GM19238 (cell line): ENCODE data around the gene MORF4L1.
"Not testable (repeated sequence)": the region's sequence is repeated elsewhere in the genome, so short reads cannot be mapped to it uniquely, and the experiment has no call there.

ENCODE experiments used
- DNase-seq: peaks from one replicate; pipeline ENCODE4 v3.0.0; 2011; ENCODE audit warnings: low spot score; ENCODE audit not compliant: insufficient read length

The MORF4L1 gene

DNA sequence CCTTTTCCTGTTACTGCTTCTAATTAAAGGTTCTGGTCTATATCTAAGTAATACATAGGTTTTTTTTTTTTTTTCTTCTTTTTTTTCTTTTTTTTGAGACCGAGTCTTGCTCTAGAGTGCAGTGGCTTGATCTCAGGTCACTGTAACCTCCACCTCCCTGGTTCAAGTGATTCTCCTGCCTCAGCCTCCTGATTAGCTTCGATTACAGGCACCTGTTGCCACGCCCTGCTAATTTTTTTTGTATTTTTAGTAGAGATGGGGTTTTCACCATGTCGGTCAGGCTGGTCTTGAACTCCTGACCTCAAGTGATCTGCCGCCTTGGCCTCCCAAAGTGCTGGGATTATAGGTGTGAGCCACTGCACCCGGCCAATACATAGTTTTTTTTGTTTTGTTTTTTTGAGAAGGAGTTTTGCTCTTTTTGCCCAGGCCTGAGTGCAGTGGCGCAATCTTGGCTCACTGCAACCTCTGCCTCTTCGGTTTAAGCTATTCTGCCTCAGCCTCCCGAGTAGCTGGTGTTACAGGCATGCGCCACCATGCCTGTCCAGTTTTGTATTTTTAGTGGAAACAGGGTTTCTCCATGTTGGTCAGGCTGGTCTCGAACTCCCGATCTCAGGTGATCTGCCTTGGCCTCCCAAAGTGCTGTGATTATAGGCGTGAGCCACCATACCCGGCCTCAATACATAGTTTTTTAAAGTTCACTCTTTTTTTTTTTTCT lies 28.3 kb downstream of the MORF4L1 start:
- not testable (repeated sequence) for DNase-seq

DNA sequence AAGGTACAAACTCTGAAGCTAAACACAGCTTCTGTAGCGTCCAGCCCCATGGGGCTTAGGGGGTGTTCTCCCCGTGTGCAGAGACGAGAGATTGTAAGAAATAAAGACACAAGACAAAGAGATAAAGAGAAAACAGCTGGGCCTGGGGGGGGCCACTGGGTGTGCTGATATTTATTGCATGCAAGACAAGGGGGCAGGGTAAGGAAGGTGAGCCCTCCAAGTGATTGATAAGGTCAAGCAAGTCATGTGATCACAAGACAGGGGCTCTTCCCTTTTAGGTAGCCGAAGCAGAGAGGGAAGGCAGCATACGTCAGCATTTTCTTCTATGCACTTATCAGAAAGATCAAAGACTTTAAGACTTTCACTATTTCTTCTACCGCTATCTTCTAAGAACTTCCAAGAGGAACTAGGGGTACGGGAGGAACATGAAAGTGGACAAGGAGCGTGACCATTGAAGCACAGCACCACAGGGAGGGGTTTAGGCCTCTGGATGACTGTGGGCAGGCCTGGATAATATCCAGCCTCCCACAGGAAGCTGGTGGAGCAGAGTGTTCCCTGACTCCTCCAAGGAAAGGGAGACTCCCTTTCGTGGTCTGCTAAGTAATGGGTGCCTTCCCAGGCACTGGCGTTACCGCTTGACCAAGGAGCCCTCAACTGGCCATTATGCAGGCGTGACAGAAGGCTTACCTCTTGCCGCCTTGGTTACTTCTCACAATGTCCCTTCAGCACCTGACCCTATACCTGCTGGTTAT lies 29.8 kb downstream of the MORF4L1 start:
- DNase-seq: not testable (repeated sequence)

DNA sequence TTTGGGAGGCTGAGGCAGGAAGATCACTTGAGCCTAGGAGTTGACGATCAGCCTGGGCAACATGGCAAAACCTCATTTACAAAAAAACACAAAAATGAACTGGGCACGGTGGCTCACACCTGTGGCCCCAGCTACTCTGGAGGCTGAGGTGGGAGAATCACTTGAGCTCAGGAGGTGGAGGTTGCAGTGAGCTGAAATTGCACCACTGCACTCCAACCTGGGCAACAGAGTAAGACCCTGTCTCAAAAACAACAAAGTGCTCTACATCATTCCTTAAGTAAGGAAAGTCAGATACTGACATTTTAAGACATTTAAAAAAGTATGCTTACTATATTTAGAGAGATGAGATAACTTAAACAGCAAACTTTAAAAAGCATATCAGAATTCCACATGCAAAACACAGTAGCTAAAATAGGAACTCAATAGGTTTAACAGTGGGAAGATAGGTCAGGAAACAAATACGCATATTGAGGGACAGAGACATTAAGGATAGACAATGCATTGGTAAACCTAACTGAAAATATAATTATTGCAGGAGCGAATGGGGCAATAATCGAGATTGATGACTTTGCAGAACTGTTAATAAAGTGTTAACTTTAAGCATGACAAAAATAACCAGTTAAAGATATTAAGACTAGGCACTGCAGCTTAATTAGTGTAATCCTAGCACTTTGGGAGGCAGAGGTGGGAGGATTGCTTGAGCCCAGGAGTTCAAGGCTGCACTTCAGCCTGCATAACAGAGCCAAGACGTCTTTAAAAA lies 32.1 kb downstream of the MORF4L1 start:
- DNase-seq: no peak

DNA sequence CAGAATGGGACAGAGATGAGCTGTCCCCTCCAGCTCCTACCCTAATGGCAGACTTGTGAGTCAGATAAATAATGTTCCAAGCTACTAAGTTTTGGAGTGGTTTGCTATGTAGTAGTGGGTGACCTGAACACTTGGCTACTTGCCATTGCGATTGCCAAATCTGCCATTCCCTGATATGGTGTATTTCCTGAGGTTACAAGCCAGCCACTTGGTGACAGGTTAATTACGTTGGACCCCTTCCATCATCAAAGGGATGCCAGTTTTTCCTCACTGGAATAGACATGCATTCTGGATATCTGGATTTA lies 33.6 kb downstream of the MORF4L1 start:
- no peak for DNase-seq

DNA sequence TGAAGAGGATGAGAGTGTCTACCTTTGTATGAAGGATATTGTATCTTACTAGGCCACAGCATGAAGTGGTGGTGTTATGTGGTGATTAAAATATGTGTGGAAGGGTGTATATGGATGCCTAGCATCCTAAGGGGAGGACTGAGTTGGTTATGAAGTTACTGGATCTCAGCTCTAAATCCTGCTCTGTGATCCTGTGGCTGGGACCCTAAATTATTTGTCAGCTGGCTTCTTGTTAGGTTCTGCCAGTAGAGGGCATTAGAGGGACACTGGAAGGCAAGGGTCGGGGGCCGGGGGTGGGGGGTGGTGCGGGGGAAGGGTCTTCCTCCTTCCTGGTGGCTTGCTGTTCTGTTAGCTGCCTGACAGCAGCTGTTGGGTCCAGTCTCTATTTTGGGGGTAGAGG lies 34.9 kb downstream of the MORF4L1 start:
- no peak for DNase-seq

DNA sequence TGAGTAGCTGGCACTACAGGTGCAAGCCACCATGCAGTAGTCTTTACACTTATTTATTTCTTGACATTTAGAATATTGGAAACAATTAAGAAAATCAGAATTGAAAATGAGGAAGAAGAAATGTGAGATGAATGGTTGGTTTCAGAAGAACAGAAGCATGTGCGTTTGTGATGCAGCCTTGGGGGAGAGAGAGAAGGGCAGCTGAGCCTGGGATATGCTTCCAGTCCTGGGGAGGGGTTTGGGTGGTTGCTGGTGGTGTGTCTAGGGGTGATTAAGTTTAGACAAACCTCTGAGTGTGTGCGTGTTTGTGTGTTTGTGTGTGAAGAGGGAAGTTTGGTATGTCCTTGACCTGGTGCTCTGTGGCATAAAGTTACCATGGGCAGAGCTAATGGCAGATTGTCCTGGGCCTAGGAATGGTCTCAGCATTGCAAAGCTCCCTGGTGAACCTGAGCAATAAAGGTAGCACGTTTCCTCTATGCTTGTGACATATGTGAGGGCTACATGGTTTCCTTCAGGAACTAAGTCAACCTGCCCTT lies 36.5 kb downstream of the MORF4L1 start:
- no peak for DNase-seq

DNA sequence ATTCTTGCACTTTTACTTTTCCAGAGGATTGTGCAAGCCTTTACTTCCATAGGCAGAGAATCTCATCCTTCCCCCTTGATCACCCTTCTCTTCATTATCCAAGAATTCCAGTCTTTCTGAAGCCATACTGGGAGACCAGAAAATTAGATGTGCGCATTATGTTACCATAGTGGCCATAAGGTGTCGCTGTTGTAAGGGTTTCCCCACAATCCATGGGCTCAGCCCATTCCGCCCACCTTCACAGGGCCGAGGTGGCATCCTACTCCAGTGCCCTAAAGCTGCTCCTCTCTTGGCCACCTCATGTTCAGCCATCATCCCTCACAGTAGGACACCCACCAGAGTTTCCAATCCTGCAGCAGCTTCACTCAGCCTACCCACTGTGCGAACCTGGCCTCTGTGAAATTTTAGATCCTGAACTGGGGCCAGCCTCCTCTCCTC lies 37.1 kb downstream of the MORF4L1 start:
- DNase-seq: no peak

DNA sequence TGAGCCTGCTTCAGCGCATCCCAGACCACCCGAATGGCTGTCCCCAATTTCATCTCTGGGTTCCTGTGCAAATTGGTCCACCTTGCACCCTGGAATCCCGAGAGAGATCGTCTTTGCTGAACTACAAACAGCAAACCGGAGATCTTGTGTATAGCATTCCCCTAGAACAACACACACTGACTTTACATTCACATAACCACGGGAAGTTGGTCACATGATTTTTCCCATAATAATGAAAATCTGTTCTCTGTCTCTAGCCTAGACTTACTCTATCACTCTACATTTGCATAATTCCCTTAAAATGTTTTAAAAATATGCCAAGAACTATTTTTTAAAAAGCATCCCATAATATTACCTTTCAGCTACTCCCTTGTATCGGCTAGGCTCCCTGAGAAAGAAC lies 37.6 kb downstream of the MORF4L1 start:
- no peak for DNase-seq

DNA sequence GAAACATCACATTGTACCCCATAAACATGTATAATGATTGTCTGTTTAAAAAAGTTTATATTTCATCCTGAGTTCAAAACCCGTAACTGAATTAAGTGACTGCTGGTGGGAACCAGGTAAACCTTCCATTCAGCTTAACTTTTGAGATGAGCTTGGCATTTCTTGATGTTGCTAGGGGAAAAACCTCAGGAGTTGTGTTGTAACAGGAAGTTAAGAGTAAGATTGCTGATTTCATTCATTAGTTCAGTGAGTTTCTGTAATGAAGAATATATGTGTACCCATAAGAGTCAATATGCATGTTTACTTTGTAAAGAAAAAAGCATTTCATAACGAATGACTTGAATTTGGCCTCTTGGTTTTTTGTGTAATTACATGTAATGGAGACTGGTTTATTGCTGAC lies 39.6 kb downstream of the MORF4L1 start:
- no peak for DNase-seq

DNA sequence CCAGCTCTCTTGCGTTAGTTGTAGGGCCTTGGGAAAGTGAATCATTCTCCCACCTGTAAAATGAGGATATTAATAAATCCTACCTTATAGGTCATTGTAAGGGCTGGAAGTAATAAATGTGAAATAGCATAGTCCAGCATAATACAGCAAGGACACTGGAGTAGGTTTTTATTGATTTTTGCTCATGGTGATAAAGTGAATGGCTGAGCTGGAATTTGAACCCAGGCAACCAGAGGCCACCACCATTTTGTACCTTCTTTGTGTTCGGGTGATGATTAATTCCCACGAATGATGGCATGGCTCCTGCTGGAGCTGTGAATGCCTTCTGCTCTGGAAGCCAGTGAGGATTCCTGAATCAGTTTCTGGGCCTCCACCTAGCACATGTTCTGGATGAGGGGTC lies 40.3 kb downstream of the MORF4L1 start:
- DNase-seq: no peak

DNA sequence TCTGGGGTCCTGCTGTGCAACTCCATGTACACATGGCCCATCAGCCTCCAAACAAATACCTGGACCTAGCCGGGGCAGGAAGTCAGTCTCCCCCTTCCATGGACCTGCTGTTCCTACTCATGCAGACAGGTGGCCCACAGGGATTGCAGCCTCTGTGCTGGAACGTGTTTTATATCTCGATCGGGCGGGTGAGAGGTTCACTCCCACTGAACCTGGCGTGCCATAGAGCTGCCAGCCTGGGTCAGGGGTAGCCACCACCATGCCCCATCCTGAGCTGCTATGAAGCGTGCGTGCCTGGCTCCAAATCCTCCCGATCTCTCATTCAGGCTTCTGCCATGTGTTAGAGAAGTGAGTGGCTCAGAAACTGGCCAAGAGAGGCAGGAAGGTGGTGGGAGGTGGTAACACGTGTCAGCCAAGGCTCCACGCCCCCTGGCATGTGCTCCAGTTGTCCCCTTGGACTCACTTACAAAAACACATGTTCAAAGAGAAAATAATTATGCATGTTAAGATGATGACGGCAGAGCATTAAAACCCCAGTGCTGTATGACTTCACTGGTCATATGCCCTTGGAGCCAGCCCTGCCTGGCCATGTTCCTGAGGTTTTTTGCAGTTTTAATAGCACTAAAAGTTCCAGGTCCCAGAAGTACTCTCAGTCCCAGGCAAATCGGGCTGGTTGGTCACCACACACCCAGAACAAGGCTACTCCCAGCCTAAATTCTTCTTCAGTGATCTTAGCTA lies 41.5 kb downstream of the MORF4L1 start:
- DNase-seq: no peak

DNA sequence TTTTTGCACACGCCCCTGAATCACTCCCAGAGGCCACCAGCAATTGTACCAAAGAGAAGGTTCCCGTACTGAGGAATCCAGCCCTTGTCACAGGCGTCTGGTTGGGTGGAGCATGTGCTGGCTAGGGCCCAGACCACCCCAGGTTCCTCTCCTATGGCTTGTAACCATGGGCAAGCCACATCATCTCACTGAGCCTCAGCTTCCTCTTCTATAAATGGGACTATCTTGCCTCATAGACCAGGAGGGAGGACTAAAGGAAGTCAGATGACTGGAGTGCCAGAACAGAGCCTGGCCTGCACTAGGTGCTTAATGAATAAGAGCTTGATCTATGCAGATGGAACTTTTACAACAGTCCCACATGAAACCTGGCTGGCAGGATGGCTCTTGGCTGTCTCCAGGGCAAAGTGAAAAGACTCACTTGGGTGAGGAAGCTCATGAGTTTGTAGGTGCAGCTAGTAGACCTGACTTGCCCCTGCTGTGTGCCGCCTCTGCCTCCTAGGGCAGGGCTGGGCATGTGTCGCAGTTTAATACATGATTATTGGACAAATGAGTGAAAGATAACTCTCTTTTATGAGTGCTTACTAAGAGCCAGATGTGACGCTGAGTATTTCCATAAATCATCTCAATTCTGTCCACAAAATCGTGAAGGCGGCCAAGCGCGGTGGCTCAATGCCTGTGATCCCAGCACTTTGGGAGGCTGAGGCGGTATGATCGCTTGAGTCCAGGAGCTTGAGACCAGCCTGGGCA lies 42.8 kb downstream of the MORF4L1 start:
- DNase-seq: no peak

DNA sequence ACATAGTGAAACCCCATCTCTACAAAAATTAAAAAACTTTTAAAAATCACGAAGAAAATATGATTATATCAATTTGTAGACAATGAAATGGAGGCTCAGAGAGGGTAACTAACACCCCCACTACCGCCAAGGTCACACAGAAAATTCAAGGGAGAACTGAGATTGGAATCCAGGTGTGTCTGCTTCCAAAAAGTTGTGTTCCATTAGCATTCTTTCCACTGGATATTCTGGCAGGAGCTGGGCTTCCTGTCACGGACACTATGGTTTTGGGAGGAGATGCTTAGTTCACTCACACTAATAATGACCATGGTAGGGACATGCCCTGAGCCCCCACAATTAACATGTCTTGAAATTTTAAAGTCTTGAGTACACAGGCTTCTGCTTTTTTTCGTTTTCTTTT lies 43.4 kb downstream of the MORF4L1 start:
- DNase-seq: no peak

DNA sequence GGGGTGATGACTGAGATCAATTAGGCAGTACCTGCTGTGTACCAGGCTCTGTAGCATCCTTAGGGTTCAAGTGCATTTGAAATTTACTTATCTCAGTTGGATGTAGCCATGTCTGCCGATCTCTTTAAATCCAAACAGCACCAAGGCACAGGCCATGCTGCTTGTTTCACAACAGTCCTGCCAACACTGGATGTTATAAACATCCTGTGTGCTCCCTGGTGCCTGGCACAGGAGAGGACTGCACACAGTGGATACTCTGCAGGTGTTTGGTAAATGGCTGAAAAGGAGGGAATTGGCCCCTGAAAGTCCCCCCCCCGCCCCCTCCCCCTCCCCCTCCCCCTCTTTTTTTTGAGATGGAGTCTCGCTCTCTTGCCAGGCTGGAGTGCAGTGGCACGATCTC lies 45.2 kb downstream of the MORF4L1 start:
- no peak for DNase-seq

DNA sequence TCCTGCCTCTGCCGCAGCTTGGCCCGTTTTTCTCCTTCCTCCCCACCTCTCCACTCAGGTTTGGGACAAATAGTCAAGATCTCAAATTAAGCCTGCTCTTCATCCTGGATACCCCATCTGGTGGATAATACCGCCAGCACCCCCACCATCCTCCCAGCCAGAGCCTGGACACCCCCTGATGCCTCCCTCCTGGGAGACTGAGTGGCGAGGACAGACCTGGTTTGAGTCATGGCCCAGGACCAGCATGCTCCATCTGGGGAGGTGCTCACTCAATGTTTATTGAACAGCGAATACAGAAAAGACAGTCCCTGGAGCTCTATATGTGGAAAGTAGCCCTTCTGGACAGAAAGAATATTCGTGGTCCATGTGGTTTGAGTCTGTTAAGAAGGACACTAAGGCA lies 48.8 kb downstream of the MORF4L1 start:
- DNase-seq: no peak

DNA sequence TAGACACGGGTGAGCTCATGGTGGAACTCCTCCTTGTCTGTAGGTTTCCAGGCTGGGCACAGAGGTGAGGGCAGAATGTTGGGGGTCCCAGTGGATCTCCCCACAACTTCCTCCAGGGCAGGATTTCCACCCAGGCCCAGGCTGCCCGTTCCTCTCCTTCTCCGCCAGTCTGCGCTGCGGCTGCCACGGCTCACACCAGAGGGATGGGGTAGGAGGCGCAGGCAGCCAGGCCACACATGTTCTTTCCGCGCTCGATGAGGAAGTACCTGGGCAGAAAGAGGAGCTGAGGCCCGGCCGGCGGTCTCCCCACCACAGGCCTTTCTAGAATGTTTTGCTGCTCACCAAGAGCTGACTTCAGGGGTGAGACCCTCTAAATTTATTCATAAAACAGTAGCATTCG lies 49.2 kb downstream of the MORF4L1 start:
- no peak for DNase-seq

DNA sequence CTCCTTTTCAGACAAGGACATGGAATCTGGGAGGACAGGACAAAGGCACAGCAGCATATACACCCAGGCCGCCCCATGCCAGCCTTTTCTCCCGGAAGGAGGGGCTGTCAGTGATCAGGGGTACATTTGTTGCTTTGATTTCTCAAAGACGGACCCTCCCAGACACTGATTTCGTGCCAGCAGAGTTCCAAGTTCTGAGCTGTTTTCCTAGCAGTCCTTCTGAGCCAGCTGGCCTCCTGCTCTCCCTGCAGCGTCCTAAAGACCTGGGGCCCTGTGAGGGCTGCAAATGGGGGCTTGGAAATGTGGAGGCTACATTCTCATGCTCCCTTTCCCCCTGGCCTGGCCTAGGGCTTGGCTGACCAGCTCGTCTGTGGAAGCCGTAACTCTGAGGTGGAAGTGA lies 49.8 kb downstream of the MORF4L1 start:
- no peak for DNase-seq

DNA sequence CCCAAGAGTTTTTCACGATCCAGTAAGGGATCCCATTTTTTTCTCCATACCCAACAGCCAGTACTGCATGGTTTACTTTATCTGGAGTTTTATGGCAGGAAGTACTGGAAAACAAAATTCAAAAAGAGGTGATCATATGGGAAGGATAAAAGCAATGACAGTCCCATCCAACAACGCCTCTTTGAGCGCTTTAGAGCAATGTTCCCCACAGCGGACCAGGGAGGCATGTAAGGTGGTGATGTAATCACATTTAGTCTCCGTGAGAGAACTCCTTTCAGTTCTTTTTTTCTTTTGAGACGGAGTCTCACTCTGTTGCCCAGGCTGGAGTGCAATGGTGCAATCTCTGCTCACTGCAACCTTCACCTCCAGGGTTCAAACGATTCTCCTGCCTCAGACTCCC lies 50.3 kb downstream of the MORF4L1 start:
- DNase-seq: no peak

DNA sequence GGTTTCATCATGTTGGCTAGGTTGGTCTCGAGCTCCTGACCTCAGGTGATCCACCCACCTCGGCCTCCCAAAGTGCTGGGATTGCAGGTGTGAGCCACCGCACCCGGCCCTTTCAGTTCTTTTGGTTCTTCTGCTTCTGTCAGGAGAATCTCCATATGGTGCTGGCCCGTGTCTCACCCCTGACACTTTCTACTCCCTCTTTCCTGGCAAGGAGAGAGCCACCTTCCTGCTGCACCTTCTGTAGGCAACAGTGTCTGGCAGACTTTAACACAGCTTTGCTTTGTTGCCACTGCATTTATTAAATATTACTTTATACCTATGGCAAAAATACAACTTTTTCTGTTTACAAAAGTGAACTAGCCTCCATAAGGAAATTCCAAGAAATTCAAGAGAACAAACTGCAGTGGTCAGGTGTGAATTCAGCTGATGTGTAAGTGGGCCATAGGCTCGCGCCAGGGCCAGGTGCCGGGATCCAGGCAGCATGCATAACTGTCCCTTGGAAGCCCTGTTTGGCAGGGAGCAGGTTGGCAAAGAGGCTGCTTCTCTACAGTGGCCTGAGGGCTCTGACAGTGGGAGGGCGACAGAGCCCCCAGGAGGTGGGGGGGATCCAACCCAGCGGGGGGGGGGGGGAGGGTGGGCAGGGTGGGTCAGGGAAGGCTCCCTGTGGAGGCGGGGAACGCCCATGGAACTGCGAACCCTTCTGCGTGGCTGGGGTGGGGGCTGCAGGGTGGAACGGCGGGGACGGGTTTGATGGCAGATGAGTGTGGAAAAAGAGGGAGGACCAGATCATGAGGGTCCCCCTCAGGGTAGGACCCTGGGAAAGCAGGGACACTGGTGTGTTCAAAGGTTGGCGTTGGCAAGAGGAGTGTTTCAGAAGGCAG lies 51.0 kb downstream of the MORF4L1 start:
- DNase-seq: no peak

DNA sequence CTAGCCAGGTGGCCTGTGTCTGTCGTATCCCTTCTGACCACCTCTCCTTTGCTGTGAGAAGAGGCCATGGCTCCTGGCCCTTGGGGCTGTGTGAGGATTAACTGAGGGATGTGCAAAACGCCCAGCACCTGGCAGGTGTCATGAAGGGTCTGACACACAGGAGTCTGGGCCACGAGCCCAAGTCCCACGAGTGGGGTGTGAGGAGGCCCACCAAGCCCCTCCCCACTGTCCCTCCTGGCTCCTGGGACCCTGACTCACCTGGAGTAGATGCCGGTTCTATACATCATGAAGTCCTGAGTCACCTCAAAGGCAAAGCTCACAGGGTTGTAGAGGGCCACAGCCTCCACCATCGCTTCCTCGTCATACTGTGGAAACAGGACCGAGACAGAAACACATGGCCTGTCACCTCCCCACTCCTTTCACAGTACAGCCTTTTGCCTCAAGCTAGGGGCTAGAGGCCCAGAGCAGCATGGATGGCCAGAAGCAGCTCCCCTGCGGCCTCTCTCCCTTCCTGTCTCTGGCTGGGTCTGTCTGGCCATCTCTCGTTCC lies 52.5 kb downstream of the MORF4L1 start:
- DNase-seq: no peak
